Muscle layer of colon (tissue), 2 donors: ENCODE data around the gene FAM216A.
A peak's percentile ranks its signal among the peaks of the same experiment; 100 is the strongest.
"Not testable (repeated sequence)": the region's sequence is repeated elsewhere in the genome, so short reads cannot be mapped to it uniquely, and the experiment has no call there.

ENCODE experiments used
- H3K27ac ChIP-seq: one replicate; pipeline ENCODE4 v1.7.0; 2013; ENCODE audit warnings: low read depth, mild to moderate bottlenecking, low read length, moderate library complexity
- H3K27me3 ChIP-seq, 2 donors: one replicate each; pipeline ENCODE4 v1.7.0; 2013; ENCODE audit warnings: low read length in 2 of 2, mild to moderate bottlenecking in 2 of 2; ENCODE audit not compliant: insufficient read depth in 2 of 2, control insufficient read depth in 1 of 2
- H3K36me3 ChIP-seq: one replicate; pipeline ENCODE4 v1.7.0; 2013; ENCODE audit warnings: mild to moderate bottlenecking, low read length; ENCODE audit not compliant: insufficient read depth
- H3K4me1 ChIP-seq: one replicate; pipeline ENCODE4 v1.7.0; 2013; ENCODE audit warnings: mild to moderate bottlenecking, low read length; ENCODE audit not compliant: insufficient read depth
- H3K4me3 ChIP-seq, 2 donors: one replicate each; pipeline ENCODE4 v1.7.0; 2013; ENCODE audit warnings: low read length in 2 of 2, low read depth in 1 of 2, mild to moderate bottlenecking in 1 of 2, moderate library complexity in 1 of 2
- H3K9ac ChIP-seq: one replicate; pipeline ENCODE4 v1.7.0; 2013; ENCODE audit warnings: low read length
- H3K9me3 ChIP-seq: one replicate; pipeline ENCODE4 v1.7.0; 2013; ENCODE audit warnings: mild to moderate bottlenecking, low read length
- donor health status: abdominal sarcoma.
- donor health status: Adenocarcinoma of cecum.

The FAM216A gene

GRCh38 chr12:110501752-110502738, 33.4 kb downstream of the FAM216A start, which contains the start of the genes RAD9B and VPS29:
TSS of gene RAD9B (plus strand) at chr12:110502331. CDS start at chr12:110502338, 7 bp downstream.
TSS of gene VPS29 (minus strand) at chr12:110502111. CDS start at chr12:110502051, 60 bp downstream.
- Histone ChIP-seq H3K9ac (peak within 1 kb of the TSS; percentile 72), H3K4me1 (peaks cover 31% of the 10 kb centered on the region), H3K9me3 (no peaks in the 10 kb centered on the region), H3K36me3 (no peaks in the 10 kb centered on the region), H3K27me3 (no peaks in the 10 kb centered on the region), H3K27ac (peak within 1 kb of the TSS; percentile 67), H3K4me3 (peak within 1 kb of the TSS; percentile 47 to 99)

- no peak overlapping the region for H3K27ac ChIP-seq
- no peak overlapping the region for H3K9ac ChIP-seq
- no peaks in the 10 kb centered on the region for H3K27me3 ChIP-seq
- no peak overlapping the region for H3K4me3 ChIP-seq
- peaks cover 31% of the 10 kb centered on the region for H3K4me1 ChIP-seq
- no peaks in the 10 kb centered on the region for H3K9me3 ChIP-seq
- H3K36me3 ChIP-seq, result no peaks in the 10 kb centered on the region
Observed at GRCh38 chr12:110503432-110503831, 34.8 kb downstream of the FAM216A start.

- H3K9ac ChIP-seq, result no peak overlapping the region
- no peaks in the 10 kb centered on the region for H3K27me3 ChIP-seq
- no peaks in the 10 kb centered on the region for H3K36me3 ChIP-seq
- H3K4me3 ChIP-seq, result no peak overlapping the region
- peaks cover 14% of the 10 kb centered on the region for H3K4me1 ChIP-seq
- no peak overlapping the region for H3K27ac ChIP-seq
- H3K9me3 ChIP-seq, result no peaks in the 10 kb centered on the region
Observed at GRCh38 chr12:110505332-110505731, 36.7 kb downstream of the FAM216A start.

DNA sequence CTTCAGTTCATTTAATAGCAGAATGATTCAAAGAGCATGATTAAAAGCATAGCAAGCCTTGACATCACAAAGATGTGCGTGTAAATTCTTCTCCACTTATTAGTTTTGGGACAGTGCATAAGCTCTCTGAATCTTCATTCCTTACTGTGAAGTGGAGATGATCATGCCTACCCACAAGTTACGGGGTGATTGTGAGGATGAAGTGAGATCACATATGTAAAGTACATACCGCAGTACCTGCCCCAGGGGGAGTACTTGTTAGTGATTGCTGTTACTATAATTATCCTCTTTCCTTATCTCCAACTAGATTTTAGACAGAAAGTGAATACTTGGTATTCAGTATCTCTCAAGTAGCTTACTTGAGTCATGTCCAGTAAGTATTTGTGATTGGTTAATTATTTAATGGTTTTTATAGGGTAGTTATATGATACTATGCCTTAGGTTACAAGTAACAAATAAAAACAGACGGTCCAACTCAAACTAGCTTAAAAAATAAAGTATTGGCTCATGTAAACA, 39.5 kb downstream of the FAM216A start:
- H3K9ac ChIP-seq, result no peak overlapping the region
- no peak overlapping the region for H3K27ac ChIP-seq
- H3K27me3 ChIP-seq, result no peaks in the 10 kb centered on the region
- H3K4me1 ChIP-seq, result no peaks in the 10 kb centered on the region
- no peaks in the 10 kb centered on the region for H3K36me3 ChIP-seq
- H3K4me3 ChIP-seq, result no peak overlapping the region
- no peaks in the 10 kb centered on the region for H3K9me3 ChIP-seq

DNA sequence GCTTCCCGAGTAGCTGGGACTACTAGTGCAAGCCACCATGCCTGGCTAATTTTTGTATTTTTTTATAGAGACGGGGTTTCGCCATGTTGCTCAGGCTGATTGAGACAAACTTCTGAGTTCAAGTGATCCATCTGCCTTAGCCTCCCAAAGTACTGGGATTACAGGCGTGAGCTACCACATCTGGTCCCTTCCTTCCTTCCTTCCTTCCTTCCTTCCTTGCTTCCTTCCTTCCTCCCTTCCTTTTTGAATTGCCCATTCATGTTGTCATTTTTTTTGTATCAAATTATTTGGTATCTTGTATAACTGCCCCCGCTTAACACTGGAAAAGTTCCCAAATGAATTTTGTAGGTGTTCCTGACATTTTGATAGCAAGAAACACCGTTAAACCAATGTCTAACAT, 45.2 kb downstream of the FAM216A start:
- Histone ChIP-seq H3K4me3 (no peak overlapping the region), H3K27ac (no peak overlapping the region), H3K36me3 (no peaks in the 10 kb centered on the region), H3K9ac (no peak overlapping the region), H3K27me3 (no peaks in the 10 kb centered on the region), H3K4me1 (no peaks in the 10 kb centered on the region), H3K9me3 (no peaks in the 10 kb centered on the region)

DNA sequence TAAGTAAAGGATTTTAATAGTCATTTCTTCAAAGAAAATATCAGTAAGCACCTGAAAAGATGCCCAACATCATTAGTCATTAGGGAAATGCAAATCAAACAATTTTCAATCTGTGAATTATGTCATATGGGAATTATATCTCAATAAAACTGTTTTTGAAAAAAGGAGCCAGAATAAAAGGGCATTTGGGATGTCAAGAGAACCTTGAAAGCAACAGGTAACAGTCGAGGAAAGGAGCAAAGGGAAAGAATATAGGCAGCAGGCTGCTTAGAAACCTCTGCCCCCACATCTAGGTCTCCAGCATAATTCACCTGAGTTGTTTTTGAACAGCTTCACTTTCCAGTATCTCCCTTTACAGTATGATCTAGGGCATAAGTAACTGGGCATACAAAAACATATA, 45.7 kb downstream of the FAM216A start:
- no peak overlapping the region for H3K9ac ChIP-seq
- H3K27me3 ChIP-seq, result no peaks in the 10 kb centered on the region
- H3K4me1 ChIP-seq, result no peaks in the 10 kb centered on the region
- H3K27ac ChIP-seq, result no peak overlapping the region
- H3K9me3 ChIP-seq, result no peaks in the 10 kb centered on the region
- H3K36me3 ChIP-seq, result no peaks in the 10 kb centered on the region
- no peak overlapping the region for H3K4me3 ChIP-seq

DNA sequence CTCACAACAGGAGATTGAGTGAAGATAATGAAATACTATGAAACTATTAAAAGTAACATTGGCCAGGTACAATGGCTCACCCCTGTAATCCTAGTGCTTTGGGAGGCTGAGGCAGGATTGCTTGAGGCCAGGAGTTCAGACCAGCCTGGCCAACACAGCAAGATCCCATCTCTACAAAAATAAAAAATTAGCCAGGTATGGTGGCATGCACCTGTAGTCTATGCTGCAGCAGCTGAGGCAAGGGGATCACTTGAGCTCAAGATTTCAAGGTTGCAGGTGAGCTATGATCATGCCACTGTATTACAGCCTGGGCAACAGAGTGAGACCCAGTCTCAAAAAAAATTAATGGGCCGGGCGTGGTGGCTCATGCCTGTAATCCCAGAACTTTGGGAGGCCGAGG, 48.4 kb downstream of the FAM216A start:
- Histone ChIP-seq H3K9me3 (no peaks in the 10 kb centered on the region), H3K4me1 (no peaks in the 10 kb centered on the region), H3K9ac (no peak overlapping the region), H3K36me3 (no peaks in the 10 kb centered on the region), H3K27me3 (no peaks in the 10 kb centered on the region), H3K27ac (no peak overlapping the region), H3K4me3 (no peak overlapping the region)

- not testable (repeated sequence) for H3K9me3 ChIP-seq, H3K9ac ChIP-seq, H3K27ac ChIP-seq, H3K4me3 ChIP-seq, H3K27me3 ChIP-seq, H3K4me1 ChIP-seq, H3K36me3 ChIP-seq
Observed at GRCh38 chr12:110518014-110518413, 49.4 kb downstream of the FAM216A start.

- H3K4me1 ChIP-seq, H3K9me3 ChIP-seq, H3K4me3 ChIP-seq, H3K9ac ChIP-seq, H3K36me3 ChIP-seq, H3K27me3 ChIP-seq, H3K27ac ChIP-seq: not testable (repeated sequence)
Observed at GRCh38 chr12:110520876-110521712, 52.4 kb downstream of the FAM216A start.

- Histone ChIP-seq H3K4me3 (no peak overlapping the region), H3K36me3 (no peaks in the 10 kb centered on the region), H3K27me3 (no peaks in the 10 kb centered on the region), H3K9ac (no peak overlapping the region), H3K4me1 (peaks cover 22% of the 10 kb centered on the region), H3K27ac (no peak overlapping the region), H3K9me3 (no peaks in the 10 kb centered on the region)
Observed at GRCh38 chr12:110528277-110528839, 59.7 kb downstream of the FAM216A start.

- Histone ChIP-seq H3K27me3 (no peaks in the 10 kb centered on the region), H3K9me3 (no peaks in the 10 kb centered on the region), H3K27ac (no peak overlapping the region), H3K4me3 (no peak overlapping the region), H3K4me1 (peaks cover 40% of the 10 kb centered on the region), H3K36me3 (no peaks in the 10 kb centered on the region), H3K9ac (no peak overlapping the region)
Observed at GRCh38 chr12:110530511-110530910, 61.9 kb downstream of the FAM216A start.
